Fibroblast of skin of abdomen (primary cell): ENCODE measurements around the gene FASN.

Source experiments
- DNase-seq: peaks from one replicate; pipeline ENCODE4 v3.0.0-alpha.2; 2013

FASN gene

DNA sequence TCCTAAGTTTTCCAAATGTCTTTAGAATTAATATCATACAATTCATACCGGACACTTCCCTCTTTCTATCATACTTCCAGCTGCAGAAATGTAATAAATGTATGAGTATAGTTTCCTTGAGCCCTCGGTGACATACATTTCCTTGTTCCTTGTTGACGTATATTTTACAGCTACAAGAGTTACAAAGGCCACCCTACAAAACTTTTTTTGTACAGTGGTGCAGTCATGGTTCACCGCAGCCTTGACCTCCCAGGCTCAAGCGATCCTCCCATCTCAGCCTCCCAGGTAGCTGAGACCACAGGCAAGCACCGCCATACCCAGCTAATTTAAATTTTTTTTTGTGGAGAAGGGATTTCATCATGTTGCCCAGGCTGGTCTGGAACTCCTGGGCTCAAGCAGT, 25.2 kb downstream of the FASN start:
- DNase-seq, result no peak

DNA sequence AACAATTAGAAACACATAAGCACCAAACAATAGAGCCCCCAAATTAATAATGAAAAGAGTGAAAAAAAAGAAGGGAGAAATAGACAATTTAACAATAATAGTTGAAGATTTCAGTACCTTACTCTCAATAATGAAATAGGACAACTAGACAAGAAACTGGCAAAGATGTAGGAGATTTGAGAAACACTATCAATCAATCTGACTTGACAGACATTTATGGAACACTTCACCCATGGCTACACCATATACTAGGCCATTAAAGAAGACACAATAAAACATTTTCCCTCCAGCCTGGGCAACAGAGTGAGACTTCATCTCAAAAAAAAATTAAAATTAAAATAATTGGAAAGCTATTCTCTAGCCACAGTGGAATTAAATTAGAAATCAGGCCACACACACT, 27.4 kb downstream of the FASN start:
- no peak for DNase-seq

GRCh38 chr17:82065638-82066303, 32.3 kb downstream of the FASN start, which contains the start of gene DUS1L:
Gene DUS1L, minus strand, starts transcription at chr17:82065804. Its CDS starts 745 bp downstream, at chr17:82065059.
- peak; percentile 55 for DNase-seq

- no peak for DNase-seq
Observed at GRCh38 chr17:82065193-82065637, 32.8 kb downstream of the FASN start.

DNA sequence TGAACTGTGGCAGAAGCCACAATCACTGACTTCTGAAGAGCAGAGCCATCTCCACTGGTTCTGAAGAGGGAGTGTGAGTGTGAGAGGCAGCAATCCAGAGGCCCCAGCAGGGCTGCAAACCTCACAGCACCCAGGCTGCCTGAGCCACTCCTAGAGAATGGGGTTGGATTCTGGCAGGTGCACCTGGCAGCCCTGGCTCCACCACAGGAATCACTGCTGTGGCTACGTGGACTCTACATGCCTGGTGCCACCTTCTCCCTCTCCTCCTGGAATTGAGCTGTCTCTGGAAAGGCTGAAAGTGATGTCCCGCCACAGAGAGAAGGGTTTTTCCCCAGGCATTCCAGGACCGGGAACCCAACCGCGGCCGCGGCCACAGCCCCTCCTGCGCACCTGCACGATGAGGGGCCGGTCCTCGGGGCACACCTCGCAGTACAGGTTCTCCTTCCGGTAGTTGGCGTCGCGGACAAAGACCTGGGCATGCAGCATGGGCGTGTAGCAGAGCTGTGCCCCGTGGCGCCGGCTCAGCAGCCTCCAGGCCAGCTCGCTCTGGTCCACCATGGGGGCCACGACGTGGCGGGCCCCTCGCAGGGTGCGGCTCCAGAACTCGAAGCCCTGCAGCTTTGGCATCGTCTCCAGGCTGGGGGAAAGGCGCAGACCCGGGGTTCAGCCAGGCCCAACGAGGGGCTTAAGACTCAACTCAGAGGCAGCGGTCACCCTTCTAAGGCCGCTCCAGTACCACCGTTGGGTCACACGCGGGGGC, 33.4 kb downstream of the FASN start:
- DNase-seq, result no peak

- DNase-seq, result no peak
Observed at GRCh38 chr17:82063424-82064415, 34.3 kb downstream of the FASN start.

- DNase-seq, result no peak
Observed at GRCh38 chr17:82062984-82063368, 35.1 kb downstream of the FASN start.

DNA sequence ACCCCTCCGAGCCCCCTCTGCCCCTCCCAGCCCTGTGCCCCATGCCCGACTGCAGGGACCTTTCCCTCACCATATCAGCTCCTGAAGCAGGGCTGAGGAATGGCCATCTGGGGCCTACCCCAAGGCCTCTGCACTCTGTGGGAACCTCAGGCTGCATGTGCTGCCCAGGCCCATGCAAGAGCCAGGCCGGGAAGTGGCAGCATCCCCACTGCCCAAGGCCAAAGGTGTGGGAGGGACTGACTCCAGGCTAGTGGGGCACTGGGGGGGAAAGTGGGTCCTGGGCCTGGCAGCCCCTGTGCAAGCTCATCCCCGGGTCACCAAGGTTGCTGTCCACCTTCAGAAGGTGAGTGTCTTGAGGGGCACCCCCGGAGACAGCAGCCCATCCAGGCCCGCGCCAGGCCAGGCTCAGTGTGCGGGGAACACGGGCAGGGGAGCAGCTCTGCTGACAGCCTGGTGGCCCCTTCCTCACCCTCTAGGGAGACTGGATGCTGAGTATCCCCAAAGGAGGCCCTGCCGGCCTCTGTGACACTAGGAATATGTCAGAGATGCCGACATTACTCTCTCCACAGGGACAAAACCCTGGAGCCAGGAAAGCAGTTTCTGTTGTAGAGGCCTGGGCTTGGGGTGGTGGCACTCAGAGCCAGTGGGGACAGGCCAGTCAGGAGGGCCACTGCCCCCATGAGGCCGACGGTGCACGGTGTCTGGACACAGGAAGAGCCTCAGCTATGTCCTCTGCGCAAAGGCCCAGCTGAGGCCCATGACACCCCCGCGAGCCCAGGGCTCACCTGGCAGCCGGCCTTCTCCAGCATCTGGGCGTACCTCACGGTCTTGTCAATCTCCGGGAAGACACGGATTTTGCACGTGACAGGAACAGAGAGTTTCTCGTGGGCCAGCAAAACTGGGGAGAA, 35.7 kb downstream of the FASN start:
- DNase-seq, result no peak

GRCh38 chr17:82061047-82061925, 36.8 kb downstream of the FASN start:
- no peak for DNase-seq

DNA sequence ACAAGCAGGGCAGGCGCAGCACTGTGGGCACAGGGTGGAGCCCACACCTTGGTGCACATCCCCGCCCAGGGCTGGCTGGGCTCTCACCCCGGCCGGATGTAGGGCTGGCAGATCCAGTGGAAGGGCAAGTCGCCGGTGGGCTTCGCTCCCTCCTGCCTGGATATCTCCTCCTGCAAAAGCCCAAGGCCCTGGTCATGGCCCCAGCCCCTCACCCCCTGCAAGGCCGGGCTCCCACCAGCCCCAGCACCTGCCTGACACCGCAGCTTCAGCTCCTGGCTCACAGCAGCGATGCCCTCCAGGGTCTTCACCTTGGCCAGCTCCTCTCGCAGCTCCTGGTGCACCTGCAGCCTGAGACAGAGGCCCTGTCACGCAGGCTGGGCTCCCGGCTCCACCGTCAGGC, 37.4 kb downstream of the FASN start:
- DNase-seq, result no peak

DNA sequence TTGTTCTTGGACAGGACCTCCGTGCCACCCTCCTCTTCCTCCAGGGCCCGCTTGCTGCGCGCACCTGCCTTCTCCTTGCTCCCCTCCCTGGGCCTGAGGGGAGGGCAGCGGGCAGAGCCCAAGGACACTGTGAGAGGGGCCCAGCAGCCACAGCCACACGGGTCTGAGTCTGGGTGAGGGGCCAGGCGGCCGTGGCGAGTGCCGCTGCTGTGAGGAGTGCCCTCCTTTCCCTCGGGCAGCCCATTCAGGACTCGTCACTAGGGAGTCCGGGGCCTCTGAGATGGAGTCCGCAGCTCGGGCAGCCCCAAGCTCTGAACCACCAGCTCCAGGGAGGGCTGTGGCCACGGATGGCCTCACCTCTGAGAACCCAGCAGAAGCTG, 38.0 kb downstream of the FASN start:
- DNase-seq, result no peak

- DNase-seq, result no peak
Observed at GRCh38 chr17:82059272-82060000, 38.6 kb downstream of the FASN start.

GRCh38 chr17:82058855-82059249, 39.2 kb downstream of the FASN start:
- DNase-seq, result no peak

- DNase-seq, result no peak
Observed at GRCh38 chr17:82058230-82058854, 39.7 kb downstream of the FASN start.

GRCh38 chr17:82056729-82057621, 41.1 kb downstream of the FASN start:
- no peak for DNase-seq

DNA sequence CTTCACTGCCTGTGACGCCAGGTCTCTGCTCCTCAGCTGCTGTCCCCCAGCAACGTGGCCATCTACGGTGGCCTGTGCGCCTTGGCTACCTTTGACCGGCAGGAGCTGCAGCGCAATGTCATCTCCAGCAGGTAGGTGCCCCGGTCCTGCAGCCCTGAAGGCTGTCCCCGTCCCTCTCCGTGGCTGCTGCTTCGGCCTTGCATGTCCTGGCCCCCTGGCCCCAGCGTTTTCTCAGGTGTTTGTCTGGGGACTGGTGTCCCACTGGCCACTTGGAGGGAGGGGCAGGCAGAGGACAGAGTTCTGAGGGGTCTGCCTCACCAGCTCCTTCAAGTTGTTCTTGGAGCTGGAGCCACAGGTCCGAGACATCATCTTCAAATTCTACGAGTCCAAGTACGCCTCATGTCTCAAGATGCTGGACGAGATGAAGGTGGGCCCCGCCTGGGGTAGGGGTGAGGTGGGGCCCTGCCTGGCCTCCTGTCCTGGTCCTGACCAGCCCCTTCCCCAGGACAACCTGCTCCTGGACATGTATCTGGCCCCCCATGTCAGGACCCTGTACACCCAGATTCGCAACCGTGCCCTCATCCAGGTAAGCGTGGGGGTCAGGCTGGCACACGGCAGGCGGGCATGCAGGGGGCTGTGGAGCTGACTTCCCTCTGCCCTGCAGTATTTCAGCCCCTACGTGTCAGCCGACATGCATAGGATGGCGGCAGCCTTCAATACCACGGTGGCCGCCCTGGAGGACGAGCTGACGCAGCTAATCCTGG, 41.9 kb downstream of the FASN start:
- no peak for DNase-seq
